WERI-Rb-1 (cell line): Measurements from ENCODE around the gene SLC6A18.

Experiments used
- DNase-seq: peaks from one replicate; pipeline ENCODE4 v3.0.0-alpha.2; 2020
- H3K27ac ChIP-seq: fragments of 250-450 bp; sonication (Bioruptor Pico); 2 replicates; pipeline ENCODE4 v1.5.1; 2020; ENCODE audit warnings: mild to moderate bottlenecking, moderate library complexity
- H3K27me3 ChIP-seq: fragments of 250-450 bp; sonication (Bioruptor Pico); 2 replicates; pipeline ENCODE4 v1.5.1; 2021; ENCODE audit warnings: mild to moderate bottlenecking, low read depth, moderate library complexity; ENCODE audit not compliant: insufficient read depth, severe bottlenecking
- H3K36me3 ChIP-seq: fragments of 250-450 bp; sonication (Bioruptor Pico); 2 replicates; pipeline ENCODE4 v1.5.1; 2020; ENCODE audit warnings: mild to moderate bottlenecking, moderate library complexity
- H3K4me3 ChIP-seq: 2 replicates; pipeline ENCODE4 v1.5.1; 2011; ENCODE audit warnings: low read depth, mild to moderate bottlenecking, control low read depth, low read length
- H3K9me3 ChIP-seq: fragments of 250-450 bp; sonication (Bioruptor Pico); 2 replicates; pipeline ENCODE4 v1.5.1; 2021; ENCODE audit warnings: mild to moderate bottlenecking, moderate library complexity; ENCODE audit not compliant: severe bottlenecking
- TF ChIP-seq, protein P1 (sequence below): IDR thresholded peaks from 2 replicates; pipeline ENCODE4 v1.5.1; 2011; ENCODE audit warnings: low read depth, mild to moderate bottlenecking, control low read depth, inconsistent platforms, low read length

SLC6A18 gene

DNA sequence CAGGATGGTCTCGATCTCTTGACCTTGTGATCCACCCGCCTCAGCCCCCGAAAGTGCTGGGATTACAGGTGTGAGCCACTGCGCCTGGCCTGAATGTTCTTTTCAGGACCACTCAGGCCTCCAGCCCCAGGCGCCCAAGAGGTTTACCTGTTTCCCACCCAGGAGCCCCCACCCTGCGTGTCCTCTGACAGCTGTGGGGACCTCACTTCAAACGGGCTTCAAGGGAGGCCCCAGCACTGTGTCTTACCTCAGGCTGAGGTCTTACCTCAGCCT lies 42.9 kb upstream of the SLC6A18 start:
- H3K4me3 ChIP-seq, result no peak overlapping the region
- H3K27ac ChIP-seq, result no peak overlapping the region
- H3K36me3 ChIP-seq, result no peaks in the 10 kb centered on the region
- no peaks in the 10 kb centered on the region for H3K9me3 ChIP-seq
- TF ChIP-seq, protein P1, sequence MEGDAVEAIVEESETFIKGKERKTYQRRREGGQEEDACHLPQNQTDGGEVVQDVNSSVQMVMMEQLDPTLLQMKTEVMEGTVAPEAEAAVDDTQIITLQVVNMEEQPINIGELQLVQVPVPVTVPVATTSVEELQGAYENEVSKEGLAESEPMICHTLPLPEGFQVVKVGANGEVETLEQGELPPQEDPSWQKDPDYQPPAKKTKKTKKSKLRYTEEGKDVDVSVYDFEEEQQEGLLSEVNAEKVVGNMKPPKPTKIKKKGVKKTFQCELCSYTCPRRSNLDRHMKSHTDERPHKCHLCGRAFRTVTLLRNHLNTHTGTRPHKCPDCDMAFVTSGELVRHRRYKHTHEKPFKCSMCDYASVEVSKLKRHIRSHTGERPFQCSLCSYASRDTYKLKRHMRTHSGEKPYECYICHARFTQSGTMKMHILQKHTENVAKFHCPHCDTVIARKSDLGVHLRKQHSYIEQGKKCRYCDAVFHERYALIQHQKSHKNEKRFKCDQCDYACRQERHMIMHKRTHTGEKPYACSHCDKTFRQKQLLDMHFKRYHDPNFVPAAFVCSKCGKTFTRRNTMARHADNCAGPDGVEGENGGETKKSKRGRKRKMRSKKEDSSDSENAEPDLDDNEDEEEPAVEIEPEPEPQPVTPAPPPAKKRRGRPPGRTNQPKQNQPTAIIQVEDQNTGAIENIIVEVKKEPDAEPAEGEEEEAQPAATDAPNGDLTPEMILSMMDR, result no peak
- no peak for DNase-seq
- H3K27me3 ChIP-seq, result no peaks in the 10 kb centered on the region

DNA sequence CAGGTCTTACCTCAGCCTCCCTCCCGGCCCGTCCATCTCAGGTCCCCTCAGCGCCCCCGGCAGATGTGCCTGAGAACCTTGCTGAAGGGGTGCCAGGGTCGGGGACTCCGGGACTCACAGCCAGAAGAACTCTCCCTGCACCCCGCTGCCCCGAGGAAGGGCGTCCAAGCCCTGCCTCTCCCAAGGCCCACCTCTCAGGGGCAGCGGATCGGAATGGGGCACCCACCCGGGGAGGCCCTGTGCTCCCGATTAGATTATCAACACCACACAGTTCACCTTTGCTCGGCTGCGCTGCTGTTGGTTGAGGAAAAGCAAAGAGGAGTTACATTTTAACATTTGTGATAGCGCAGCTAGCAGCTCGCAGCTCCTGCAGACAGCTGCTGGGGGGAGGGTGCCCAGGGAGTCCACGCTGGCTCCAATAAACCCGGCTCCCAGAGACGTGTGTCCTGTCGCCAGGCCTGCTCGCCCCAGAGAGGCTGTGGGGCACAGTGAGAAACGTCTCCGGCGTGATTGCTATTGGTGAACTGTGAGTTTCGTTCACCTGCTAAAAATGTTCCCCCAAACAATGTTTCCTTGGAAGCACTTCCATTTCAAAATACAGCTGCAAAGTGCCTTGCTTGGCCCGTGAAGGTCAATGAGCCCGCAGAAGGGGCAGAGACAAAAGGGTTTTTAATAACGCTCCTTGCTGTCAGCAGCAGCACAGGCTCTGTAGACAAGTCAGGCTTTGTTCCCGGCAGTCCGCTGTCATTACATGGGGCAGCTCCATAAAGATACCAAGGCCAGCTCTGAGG lies 42.4 kb upstream of the SLC6A18 start:
- DNase-seq, result no peak
- H3K9me3 ChIP-seq, result no peaks in the 10 kb centered on the region
- H3K27me3 ChIP-seq, result no peaks in the 10 kb centered on the region
- no peak overlapping the region for H3K27ac ChIP-seq
- TF ChIP-seq, protein P1, result no peak
- H3K36me3 ChIP-seq, result no peaks in the 10 kb centered on the region
- H3K4me3 ChIP-seq, result no peak overlapping the region

DNA sequence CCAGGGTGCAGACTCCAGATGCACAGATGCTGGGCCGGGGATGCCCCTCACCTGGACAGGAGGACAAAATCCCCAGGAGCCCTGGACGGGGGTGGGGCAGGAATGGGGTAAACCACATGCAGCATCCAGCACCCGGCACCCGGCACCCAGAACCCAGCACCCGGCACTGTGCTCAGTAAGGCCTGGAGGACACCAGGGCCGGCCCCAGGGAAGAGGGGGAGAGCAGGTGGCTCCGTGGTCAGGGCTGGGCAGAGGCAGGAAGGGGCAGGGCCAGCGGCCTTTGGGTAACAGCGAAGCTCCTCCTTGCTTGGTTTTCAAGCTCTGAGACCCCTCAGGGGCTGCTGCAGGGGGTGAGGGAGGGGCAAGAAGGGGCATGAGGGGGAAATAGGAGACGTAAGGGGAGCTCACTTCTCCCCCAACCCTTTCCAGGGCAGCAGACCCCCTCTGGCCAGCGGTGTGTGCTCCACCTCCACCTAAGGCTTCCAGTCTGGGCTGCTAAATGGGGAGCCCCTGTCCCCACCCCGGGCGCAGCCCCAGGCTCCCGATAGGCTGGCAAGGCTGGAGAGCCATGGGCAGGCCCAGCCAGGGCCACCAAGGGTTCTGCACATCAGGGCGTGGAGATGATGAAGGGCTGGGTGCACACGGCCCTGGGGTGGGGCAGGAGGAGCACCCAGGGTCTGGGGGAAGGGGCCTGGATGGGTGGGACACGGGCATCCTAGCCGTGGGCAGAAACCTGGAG lies 41.6 kb upstream of the SLC6A18 start:
- no peak for DNase-seq
- no peak overlapping the region for H3K4me3 ChIP-seq
- no peaks in the 10 kb centered on the region for H3K27me3 ChIP-seq
- no peaks in the 10 kb centered on the region for H3K9me3 ChIP-seq
- no peaks in the 10 kb centered on the region for H3K36me3 ChIP-seq
- H3K27ac ChIP-seq, result no peak overlapping the region
- TF ChIP-seq, protein P1, result no peak

DNA sequence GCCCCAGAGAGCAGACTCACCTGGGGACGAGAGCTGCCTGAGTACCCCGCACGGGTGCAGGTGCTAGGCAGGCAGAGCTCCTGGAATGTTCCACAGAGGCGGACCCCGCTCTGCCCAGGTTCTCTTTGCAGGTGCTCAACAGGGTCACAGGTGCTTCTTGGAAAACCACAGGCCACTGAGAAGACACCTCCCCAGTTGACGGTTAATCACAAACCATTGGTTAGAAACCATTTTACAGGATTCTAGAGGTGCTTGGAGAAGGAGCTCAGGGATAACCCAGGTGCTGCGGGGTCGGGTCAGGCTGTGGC lies 41.1 kb upstream of the SLC6A18 start:
- Histone ChIP-seq H3K27me3 (no peaks in the 10 kb centered on the region), H3K9me3 (no peaks in the 10 kb centered on the region), H3K36me3 (no peaks in the 10 kb centered on the region), H3K27ac (no peak overlapping the region), H3K4me3 (no peak overlapping the region)
- DNase-seq, result no peak
- TF ChIP-seq, protein P1, result no peak

DNA sequence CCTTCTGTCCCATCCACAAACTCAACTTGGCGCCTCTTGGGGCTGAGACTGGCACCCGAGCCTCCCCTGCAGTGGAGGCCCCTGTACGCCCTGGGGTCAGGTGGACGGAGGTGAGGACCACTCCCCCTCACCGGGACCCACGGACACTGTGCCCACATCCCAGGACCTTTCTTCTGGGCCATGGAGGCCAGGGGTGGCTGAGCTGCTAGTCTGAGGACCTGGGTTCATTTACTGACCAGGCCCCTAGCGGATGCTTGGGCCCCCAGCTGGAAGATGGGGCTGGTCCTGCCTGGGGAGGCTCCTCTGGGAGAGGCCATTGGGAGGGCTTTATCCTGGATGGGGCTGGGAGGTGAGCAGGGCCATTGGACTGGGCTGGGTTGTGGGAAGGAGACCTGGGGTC lies 40.7 kb upstream of the SLC6A18 start:
- Histone ChIP-seq H3K36me3 (no peaks in the 10 kb centered on the region), H3K27me3 (no peaks in the 10 kb centered on the region), H3K27ac (no peak overlapping the region), H3K4me3 (no peak overlapping the region), H3K9me3 (no peaks in the 10 kb centered on the region)
- TF ChIP-seq, protein P1, result no peak
- no peak for DNase-seq
